ENCODE data around the gene PRRT1. TPM values are rescaled to one million over a fixed set of nuclear protein-coding genes. Genes with fewer than 3 reads are reported as not detected.
A peak's percentile ranks its signal among the peaks of the same experiment; 100 is the strongest.

The PRRT1 gene
- polyA plus RNA-seq, 2 of the 4 experiments (the other 2 are of a cell fraction), result 0.19 to 0.63 TPM

GRCh38 chr6:32170294-32170693, 18.6 kb upstream of the PRRT1 start:
- H3K4me1 ChIP-seq, result peaks cover 9% of the 10 kb centered on the region; the same call in 2 of the 3 replicates
- TF ChIP-seq SMC3 (IDR thresholded peaks at IDR 0.05) (no peak), NPAS2 (CRISPR knock-in tag; IDR thresholded peaks at IDR 0.05; ENCODE audit: borderline replicate concordance) (no peak), REST (IDR thresholded peaks at IDR 0.05) (no peak), MAZ (IDR thresholded peaks at IDR 0.05; ENCODE audit: borderline replicate concordance, low read depth, low read length) (no peak), EHMT2 (IDR thresholded peaks at IDR 0.05; ENCODE audit: low read depth) (no peak), MAX (IDR thresholded peaks at IDR 0.05) (no peak), CBX2 (IDR thresholded peaks at IDR 0.05; ENCODE audit: borderline replicate concordance, low read depth) (no peak), CHD4 (IDR thresholded peaks at IDR 0.05; ENCODE audit: borderline replicate concordance) (no peak), RAD21 (conservative IDR thresholded peaks at IDR 0.05 in 1 of 2, IDR thresholded peaks at IDR 0.05 in 1 of 2) (no peak), JUNB (IDR thresholded peaks at IDR 0.05) (no peak), ELK1 (IDR thresholded peaks at IDR 0.05; ENCODE audit: low read depth, low read length) (no peak), POLR2A (IDR thresholded peaks at IDR 0.05; ENCODE audit: low read length) (no peak), KDM5A (IDR thresholded peaks at IDR 0.05) (no peak)
- H3K4me2 ChIP-seq, result no peak overlapping the region
- CTCF ChIA-PET, result interaction anchor here (1.1 kb wide), 1 partner anchor 51 kb away, joined by 5 read pairs; no protein-coding TSS in a partner anchor
- POLR2A ChIA-PET, result no interaction called here
- no peak overlapping the region for H3K27ac ChIP-seq
- 85% methylated on average over 4 of the region's 11 CpGs for WGBS (ENCODE audit: missing lambda C conversion rate)
- no peaks in the 10 kb centered on the region for H3K9me3 ChIP-seq
- FAIRE-seq (no peak), DNase-seq (ENCODE audit: low read depth in 1 of 2, low spot score in 1 of 2) (no peak), ATAC-seq (no peak)
- H3K4me3 ChIP-seq, result no peak overlapping the region

GRCh38 chr6:32168807-32169591, 17.3 kb upstream of the PRRT1 start:
- H3K27ac ChIP-seq, result no peak overlapping the region
- POLR2A ChIA-PET, result no interaction called here
- WGBS (ENCODE audit: missing lambda C conversion rate), result 88% methylated on average over 11 of the region's 11 CpGs
- TF ChIP-seq HDAC2 (IDR thresholded peaks at IDR 0.05), result no peak
- no peak for TF ChIP-seq TFCP2L1 (CRISPR knock-in tag; IDR thresholded peaks at IDR 0.05)
- TF ChIP-seq SMC3 (IDR thresholded peaks at IDR 0.05), result no peak
- no peaks in the 10 kb centered on the region for H3K4me1 ChIP-seq
- CTCF ChIA-PET, result interaction anchor here (1.3 kb wide), 1 partner anchor 50 kb away, joined by 4 read pairs; no protein-coding TSS in a partner anchor
- no peak for DNase-seq (ENCODE audit: low read depth in 1 of 2, low spot score in 1 of 2)
- no peaks in the 10 kb centered on the region for H3K9me3 ChIP-seq
- no peak overlapping the region for H3K4me3 ChIP-seq
- ATAC-seq, result peak; percentile 43 to 46; a peak in 1 of 6 replicates
- H3K4me2 ChIP-seq, result no peak overlapping the region
- FAIRE-seq, result no peak

- ATAC-seq, result no peak
- H3K9me3 ChIP-seq, result no peaks in the 10 kb centered on the region
- no peak overlapping the region for H3K27ac ChIP-seq
- POLR2A ChIA-PET, result no interaction called here
- no peak for FAIRE-seq
- no peak overlapping the region for H3K4me3 ChIP-seq
- H3K4me2 ChIP-seq, result no peak overlapping the region
- CTCF ChIA-PET, result interaction anchor here (1.3 kb wide), 1 partner anchor 49 kb away, joined by 4 read pairs; no protein-coding TSS in a partner anchor
- WGBS (ENCODE audit: missing lambda C conversion rate), result 76% methylated on average over 2 of the region's 2 CpGs
- H3K4me1 ChIP-seq, result no peaks in the 10 kb centered on the region
- no peak for DNase-seq (ENCODE audit: low read depth in 1 of 2, low spot score in 1 of 2)
- no peak for TF ChIP-seq CHD2 (IDR thresholded peaks at IDR 0.05; ENCODE audit: low read length, partially characterized antibody)
- TF ChIP-seq NR3C1 (IDR thresholded peaks at IDR 0.05), result no peak
- no peak for TF ChIP-seq HOXA7 (CRISPR knock-in tag; IDR thresholded peaks at IDR 0.05)
- TF ChIP-seq RARB (CRISPR knock-in tag; IDR thresholded peaks at IDR 0.05), result no peak
- no peak for TF ChIP-seq PHF8 (IDR thresholded peaks at IDR 0.05; ENCODE audit: borderline replicate concordance, low read depth)
- no peak for TF ChIP-seq USF2 (IDR thresholded peaks at IDR 0.05)
- TF ChIP-seq CHD4 (IDR thresholded peaks at IDR 0.05; ENCODE audit: borderline replicate concordance), result no peak
- TF ChIP-seq MAFK (IDR thresholded peaks at IDR 0.05; ENCODE audit: partially characterized antibody), result no peak
- no peak for TF ChIP-seq HDAC2 (IDR thresholded peaks at IDR 0.05)
- TF ChIP-seq EHMT2 (IDR thresholded peaks at IDR 0.05; ENCODE audit: low read depth), result no peak
- no peak for TF ChIP-seq POLR2AphosphoS2 (conservative IDR thresholded peaks at IDR 0.05; ENCODE audit: low read length)
- TF ChIP-seq HMGXB4 (CRISPR knock-in tag; IDR thresholded peaks at IDR 0.05; ENCODE audit: borderline replicate concordance), result no peak
- TF ChIP-seq KDM1A (IDR thresholded peaks at IDR 0.05; ENCODE audit: low read depth), result no peak
- TF ChIP-seq EHF (CRISPR knock-in tag; IDR thresholded peaks at IDR 0.05), result no peak
- no peak for TF ChIP-seq FOSB (CRISPR knock-in tag; IDR thresholded peaks at IDR 0.05)
Observed at GRCh38 chr6:32168350-32168749, 16.6 kb upstream of the PRRT1 start.
